Upper lobe of left lung (tissue), 6 donors: ENCODE data around the gene RPL32. TPM values are rescaled to one million over a fixed set of nuclear protein-coding genes. Genes with fewer than 3 reads are reported as not detected.
A peak's percentile ranks its signal among the peaks of the same experiment; 100 is the strongest.

ENCODE experiments used
- ATAC-seq, 2 donors: fragments of 200-7000 bp; cut with Tn5 transposase; one replicate each; pipeline ENCODE4 v1.9.1; 2022; ENCODE audit warnings: mild to moderate bottlenecking in 2 of 2, moderate library complexity in 2 of 2; ENCODE audit not compliant: low FRiP score in 2 of 2
- DNase-seq, 2 donors: peaks; one replicate each; pipeline ENCODE4 v3.0.0-alpha.2; 2019 to 2020
- H3K27ac ChIP-seq, 4 donors: fragments of 200-600 bp; sonication (generic); one replicate each; pipeline ENCODE4 v1.5.1; 2016 to 2019
- H3K27me3 ChIP-seq, 4 donors: fragments of 200-600 bp; sonication (generic); one replicate each; pipeline ENCODE4 v1.5.1; 2017 to 2019
- H3K36me3 ChIP-seq, 4 donors: fragments of 200-600 bp; sonication (generic); one replicate each; pipeline ENCODE4 v1.5.1; 2016 to 2019
- H3K4me1 ChIP-seq, 4 donors: fragments of 200-600 bp; sonication (generic); one replicate each; pipeline ENCODE4 v1.5.1; 2018 to 2019
- H3K4me3 ChIP-seq, 4 donors: fragments of 200-600 bp; sonication (generic); one replicate each; pipeline ENCODE4 v1.5.1; 2017 to 2019; ENCODE audit warnings: mild to moderate bottlenecking in 2 of 4, moderate library complexity in 1 of 4
- H3K9me3 ChIP-seq, 4 donors: fragments of 200-600 bp; sonication (generic); one replicate each; pipeline ENCODE4 v1.5.1; 2018 to 2019
- CTCF ChIP-seq, 6 experiments: fragments of 450-650 bp in 4 of 6; fragments of 200-600 bp in 2 of 6; sonication (generic) in 2 of 6; IDR thresholded peaks; one replicate each; pipeline ENCODE4 v1.5.1; 2016 to 2019; ENCODE audit warnings: antibody characterized with exemption in 6 of 6
- EP300 ChIP-seq, 4 donors: sonication (generic); formaldehyde crosslinking; IDR thresholded peaks; one replicate each; pipeline ENCODE4 v1.5.1; 2017; ENCODE audit warnings: antibody characterized with exemption in 4 of 4, control low read depth in 2 of 4
- POLR2A ChIP-seq, 4 donors: fragments of 450-650 bp; IDR thresholded peaks; one replicate each; pipeline ENCODE4 v1.5.1; 2016 to 2017; ENCODE audit warnings: antibody characterized with exemption in 4 of 4, mild to moderate bottlenecking in 2 of 4
- POLR2AphosphoS5 ChIP-seq, 2 donors: sonication (generic); formaldehyde crosslinking; IDR thresholded peaks; one replicate each; pipeline ENCODE4 v1.5.1; 2017; ENCODE audit warnings: antibody characterized with exemption in 2 of 2
- WGBS, 2 donors: methylation state at CpG; one replicate each; pipeline ENCODE4 v1.1.5; 2017 to 2018; 5-methylcytosine and 5-hydroxymethylcytosine counted together
- total RNA-seq, 6 donors: library from RNA; depleted of rRNA in 4 of 6; stranded (reverse); fragments of >200 nt in 4 of 6; gene quantifications; one replicate each; pipeline versions ENCODE4 v1.1.0 to v1.2.1, GENCODE V29; 2016 to 2021
- donor health status: DM: no; HTN: no; CAD: no; lungs with moderate emphysema.
- donor health status: DM: no; HTN: yes; CAD: no; lungs with severe emphysema.

Gene RPL32
- total RNA-seq, 6 donors from 2014 or later, result 461 to 1,145 (median 921) TPM

GRCh38 chr3:12831301-12831866 is 10.0 kb downstream of the RPL32 start:
- Histone ChIP-seq H3K4me3 (no peak overlapping the region), H3K27me3 (no peaks in the 10 kb centered on the region), H3K36me3 (peaks cover 6 to 77% (median 55%) of the 10 kb centered on the region in 4 donors), H3K27ac (no peak overlapping the region), H3K9me3 (no peaks in the 10 kb centered on the region), H3K4me1 (no peaks in the 10 kb centered on the region)
- ATAC-seq, result peak in 1 of 2 donors; percentile 23
- TF ChIP-seq EP300 (IDR thresholded peaks at IDR 0.05) (no peak), POLR2A (IDR thresholded peaks at IDR 0.05) (no peak), POLR2AphosphoS5 (IDR thresholded peaks at IDR 0.05) (no peak), CTCF (IDR thresholded peaks at IDR 0.05) (no peak)
- DNase-seq, result no peak
- WGBS, 2 donors, result 71 to 94% methylated on average over 3 to 5 of the region's 5 CpGs

GRCh38 chr3:12830785-12831156 is 10.6 kb downstream of the RPL32 start:
- no peak for ATAC-seq
- no peak overlapping the region for H3K27ac ChIP-seq
- DNase-seq, result no peak
- no peaks in the 10 kb centered on the region for H3K4me1 ChIP-seq
- peaks cover 4 to 77% (median 49%) of the 10 kb centered on the region in 4 donors for H3K36me3 ChIP-seq
- TF ChIP-seq POLR2AphosphoS5 (IDR thresholded peaks at IDR 0.05) (no peak), POLR2A (IDR thresholded peaks at IDR 0.05) (no peak), CTCF (IDR thresholded peaks at IDR 0.05) (peak in 1 of 6 experiments; percentile 20)
- WGBS, 2 donors, result 96% methylated on average over 4 of the region's 4 CpGs
- H3K27me3 ChIP-seq, result no peaks in the 10 kb centered on the region
- no peaks in the 10 kb centered on the region for H3K9me3 ChIP-seq
- H3K4me3 ChIP-seq, result no peak overlapping the region

- peaks cover 4 to 75% (median 42%) of the 10 kb centered on the region in 4 donors for H3K36me3 ChIP-seq
- 70 to 75% methylated on average over 15 to 17 of the region's 17 CpGs for WGBS, 2 donors
- no peaks in the 10 kb centered on the region for H3K27me3 ChIP-seq
- H3K4me3 ChIP-seq, result no peak overlapping the region
- no peaks in the 10 kb centered on the region for H3K9me3 ChIP-seq
- no peak for TF ChIP-seq POLR2AphosphoS5 (IDR thresholded peaks at IDR 0.05)
- no peak for TF ChIP-seq EP300 (IDR thresholded peaks at IDR 0.05)
- no peak for TF ChIP-seq POLR2A (IDR thresholded peaks at IDR 0.05)
- no peak for TF ChIP-seq CTCF (IDR thresholded peaks at IDR 0.05)
- ATAC-seq (no peak), DNase-seq (no peak)
- H3K4me1 ChIP-seq, result no peaks in the 10 kb centered on the region
- H3K27ac ChIP-seq, result no peak overlapping the region
Observed at GRCh38 chr3:12829886-12830784, 11.2 kb downstream of the RPL32 start.

- Histone ChIP-seq H3K4me1 (no peaks in the 10 kb centered on the region), H3K4me3 (no peak overlapping the region), H3K27ac (no peak overlapping the region), H3K27me3 (no peaks in the 10 kb centered on the region), H3K9me3 (no peaks in the 10 kb centered on the region), H3K36me3 (peaks cover 4 to 68% (median 35%) of the 10 kb centered on the region in 4 donors)
- ATAC-seq (no peak), DNase-seq (no peak)
- 84 to 93% methylated on average over 4 of the region's 4 CpGs for WGBS, 2 donors
- TF ChIP-seq EP300 (IDR thresholded peaks at IDR 0.05), result no peak
- TF ChIP-seq CTCF (IDR thresholded peaks at IDR 0.05), result no peak
- no peak for TF ChIP-seq POLR2AphosphoS5 (IDR thresholded peaks at IDR 0.05)
- no peak for TF ChIP-seq POLR2A (IDR thresholded peaks at IDR 0.05)
Observed at GRCh38 chr3:12829404-12829803, 12.0 kb downstream of the RPL32 start.
